Muscle layer of colon (tissue), 2 donors: Measurements from ENCODE around the gene LAMB4.
"Not testable (repeated sequence)": the region's sequence is repeated elsewhere in the genome, so short reads cannot be mapped to it uniquely, and the experiment has no call there.

ENCODE experiments used
- H3K27ac ChIP-seq: one replicate; pipeline ENCODE4 v1.7.0; 2013; ENCODE audit warnings: low read depth, mild to moderate bottlenecking, low read length, moderate library complexity
- H3K27me3 ChIP-seq, 2 donors: one replicate each; pipeline ENCODE4 v1.7.0; 2013; ENCODE audit warnings: low read length in 2 of 2, mild to moderate bottlenecking in 2 of 2; ENCODE audit not compliant: insufficient read depth in 2 of 2, control insufficient read depth in 1 of 2
- H3K36me3 ChIP-seq: one replicate; pipeline ENCODE4 v1.7.0; 2013; ENCODE audit warnings: mild to moderate bottlenecking, low read length; ENCODE audit not compliant: insufficient read depth
- H3K4me1 ChIP-seq: one replicate; pipeline ENCODE4 v1.7.0; 2013; ENCODE audit warnings: mild to moderate bottlenecking, low read length; ENCODE audit not compliant: insufficient read depth
- H3K4me3 ChIP-seq, 2 donors: one replicate each; pipeline ENCODE4 v1.7.0; 2013; ENCODE audit warnings: low read length in 2 of 2, low read depth in 1 of 2, mild to moderate bottlenecking in 1 of 2, moderate library complexity in 1 of 2
- H3K9ac ChIP-seq: one replicate; pipeline ENCODE4 v1.7.0; 2013; ENCODE audit warnings: low read length
- H3K9me3 ChIP-seq: one replicate; pipeline ENCODE4 v1.7.0; 2013; ENCODE audit warnings: mild to moderate bottlenecking, low read length
- donor health status: abdominal sarcoma.
- donor health status: Adenocarcinoma of cecum.

The LAMB4 gene

DNA sequence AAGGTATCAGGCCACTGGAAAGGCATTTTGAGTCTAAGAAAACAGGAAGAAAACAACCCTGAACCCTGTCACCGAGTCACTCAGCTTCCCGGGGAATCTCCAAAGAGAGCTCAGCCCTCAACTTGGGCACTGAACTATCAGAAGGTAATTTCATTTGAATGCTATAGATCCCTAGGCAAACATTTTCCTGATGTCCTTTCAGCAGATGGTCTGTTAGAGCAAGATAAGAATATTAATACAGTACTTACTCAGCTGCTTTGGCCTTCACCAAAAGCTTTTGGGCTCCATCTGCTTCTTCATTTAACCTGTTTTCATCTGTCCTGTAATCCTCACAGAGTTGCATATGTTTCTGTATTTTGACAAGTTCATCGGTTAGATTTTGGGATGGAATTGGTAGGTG is 93.0 kb downstream of the LAMB4 start:
- Histone ChIP-seq H3K4me3 (no peak overlapping the region), H3K9me3 (no peaks in the 10 kb centered on the region), H3K9ac (no peak overlapping the region)

DNA sequence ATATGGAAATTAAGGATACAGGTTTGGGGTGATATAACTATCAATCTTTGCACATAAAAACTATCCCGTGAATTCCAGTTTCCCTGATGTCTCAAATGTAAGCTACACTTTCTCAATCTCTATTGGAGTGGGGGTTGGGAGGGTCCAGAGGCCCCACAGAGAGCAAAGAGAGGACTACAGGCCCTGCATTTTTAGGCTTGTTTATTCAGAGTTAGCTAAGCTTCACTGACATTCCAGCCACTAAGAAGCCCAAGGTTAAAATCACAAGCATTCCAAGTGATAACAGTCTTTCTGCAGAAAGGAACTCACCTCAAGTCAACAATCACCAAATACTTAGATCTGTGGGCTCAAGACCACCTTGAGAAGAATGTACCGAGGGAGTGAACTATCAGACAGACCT is 95.6 kb downstream of the LAMB4 start:
- no peaks in the 10 kb centered on the region for H3K4me1 ChIP-seq
- no peak overlapping the region for H3K4me3 ChIP-seq
- H3K27me3 ChIP-seq = no peaks in the 10 kb centered on the region
- H3K9ac ChIP-seq = no peak overlapping the region
- no peak overlapping the region for H3K27ac ChIP-seq
- no peaks in the 10 kb centered on the region for H3K9me3 ChIP-seq
- H3K36me3 ChIP-seq = no peaks in the 10 kb centered on the region

More for the DNA sequence above, 93.0 kb downstream of the LAMB4 start:
- Histone ChIP-seq H3K27ac (no peak overlapping the region), H3K27me3 (no peaks in the 10 kb centered on the region), H3K36me3 (no peaks in the 10 kb centered on the region), H3K4me1 (no peaks in the 10 kb centered on the region)

DNA sequence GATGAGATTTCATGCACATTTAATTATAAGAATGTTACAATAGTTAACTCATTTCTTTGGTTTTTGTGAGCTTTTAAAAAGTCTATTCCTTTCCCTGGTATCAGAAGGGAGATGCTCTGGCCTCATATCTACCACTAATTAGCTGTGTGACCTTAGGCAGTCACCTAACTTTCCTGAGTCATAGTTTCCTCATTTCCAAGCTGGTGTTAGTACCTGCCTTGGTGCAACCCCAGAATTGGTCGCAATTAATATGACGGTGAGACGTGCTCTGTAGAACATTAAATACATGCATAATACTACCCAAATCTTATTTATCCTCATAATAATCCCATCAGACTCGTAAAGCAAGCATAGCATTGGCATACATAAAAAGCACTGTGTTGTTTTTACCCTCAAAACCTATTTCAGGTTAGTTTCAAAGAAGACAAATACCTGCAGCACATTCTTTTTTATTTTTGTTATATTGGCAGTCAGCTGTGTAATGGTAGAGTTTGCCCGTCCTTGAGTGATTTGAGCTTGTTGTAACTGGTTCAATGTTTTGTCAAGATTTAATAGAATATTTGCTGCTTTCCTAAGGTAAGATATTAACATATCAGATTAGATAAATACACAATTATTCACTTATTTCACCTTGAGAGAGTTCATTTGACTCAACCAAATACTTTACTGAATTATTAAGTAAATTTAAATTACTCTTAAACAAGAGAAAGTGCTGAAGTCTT is 96.2 kb downstream of the LAMB4 start:
- Histone ChIP-seq H3K4me3 (no peak overlapping the region), H3K27ac (no peak overlapping the region), H3K4me1 (no peaks in the 10 kb centered on the region), H3K9me3 (no peaks in the 10 kb centered on the region), H3K36me3 (no peaks in the 10 kb centered on the region), H3K9ac (no peak overlapping the region), H3K27me3 (no peaks in the 10 kb centered on the region)

DNA sequence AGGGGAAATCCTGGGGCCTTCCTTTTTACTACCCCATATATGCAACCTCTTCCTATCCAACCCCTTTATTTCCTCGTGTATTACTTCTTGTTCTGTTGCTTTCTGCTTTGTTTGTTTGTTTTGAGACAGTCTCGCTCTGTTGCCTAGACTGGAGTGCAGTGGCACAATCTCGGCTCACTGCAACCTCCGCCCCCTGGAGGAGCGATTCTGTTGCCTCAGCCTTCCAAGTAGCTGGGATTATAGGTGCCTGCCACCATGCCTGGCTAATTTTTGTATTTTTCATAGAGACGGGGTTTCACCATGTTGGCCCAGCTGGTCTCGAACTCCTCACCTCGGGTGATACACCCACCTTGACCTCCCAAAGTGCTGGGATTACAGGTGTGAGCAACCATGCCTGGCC is 96.9 kb downstream of the LAMB4 start:
- H3K9me3 ChIP-seq, H3K4me1 ChIP-seq, H3K36me3 ChIP-seq, H3K4me3 ChIP-seq, H3K9ac ChIP-seq, H3K27ac ChIP-seq, H3K27me3 ChIP-seq: not testable (repeated sequence)

DNA sequence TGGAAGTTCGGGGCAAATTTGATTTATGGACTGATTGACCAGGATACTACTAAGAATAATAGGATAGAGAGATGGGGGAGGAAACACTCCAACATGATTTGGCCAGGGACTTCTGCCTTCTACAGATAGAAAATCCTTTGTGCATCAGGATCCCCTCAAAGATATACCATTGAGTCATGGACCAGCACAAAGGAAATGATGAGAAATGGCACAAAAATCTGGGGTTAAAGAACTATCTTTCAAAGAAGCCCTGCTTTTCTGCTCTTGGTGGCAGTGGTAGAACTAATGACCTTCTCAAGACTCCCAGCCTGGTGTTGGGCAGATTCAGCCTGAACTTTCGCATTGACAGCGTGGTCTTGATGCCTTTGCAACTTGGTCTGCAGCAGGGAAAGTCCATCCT is 99.6 kb downstream of the LAMB4 start:
- no peak overlapping the region for H3K27ac ChIP-seq
- no peaks in the 10 kb centered on the region for H3K9me3 ChIP-seq
- no peaks in the 10 kb centered on the region for H3K36me3 ChIP-seq
- no peak overlapping the region for H3K9ac ChIP-seq
- peaks cover 8% of the 10 kb centered on the region for H3K4me1 ChIP-seq
- H3K4me3 ChIP-seq = no peak overlapping the region
- no peaks in the 10 kb centered on the region for H3K27me3 ChIP-seq

DNA sequence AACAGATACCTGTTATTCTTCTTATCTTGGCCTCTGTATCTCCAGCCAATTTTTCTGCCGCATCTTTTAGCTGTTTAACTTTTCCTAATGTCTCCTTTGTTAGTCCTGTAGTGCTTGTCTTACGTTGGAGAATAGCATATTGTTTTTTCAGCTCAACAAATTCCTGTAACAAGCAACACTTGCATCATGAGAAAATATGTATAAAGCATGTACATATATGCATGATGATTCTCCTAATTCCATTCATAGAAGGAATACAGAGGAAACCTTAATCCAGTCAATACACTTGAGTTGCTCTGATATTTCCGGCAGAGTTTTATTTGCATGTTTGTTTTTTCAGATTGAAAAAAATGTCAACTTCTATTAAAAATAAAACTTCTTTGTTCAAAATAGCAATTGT is 101.1 kb downstream of the LAMB4 start:
- H3K9ac ChIP-seq = no peak overlapping the region
- H3K4me3 ChIP-seq = no peak overlapping the region
- H3K4me1 ChIP-seq = peaks cover 8% of the 10 kb centered on the region
- no peaks in the 10 kb centered on the region for H3K36me3 ChIP-seq
- no peak overlapping the region for H3K27ac ChIP-seq
- H3K27me3 ChIP-seq = no peaks in the 10 kb centered on the region
- no peaks in the 10 kb centered on the region for H3K9me3 ChIP-seq

DNA sequence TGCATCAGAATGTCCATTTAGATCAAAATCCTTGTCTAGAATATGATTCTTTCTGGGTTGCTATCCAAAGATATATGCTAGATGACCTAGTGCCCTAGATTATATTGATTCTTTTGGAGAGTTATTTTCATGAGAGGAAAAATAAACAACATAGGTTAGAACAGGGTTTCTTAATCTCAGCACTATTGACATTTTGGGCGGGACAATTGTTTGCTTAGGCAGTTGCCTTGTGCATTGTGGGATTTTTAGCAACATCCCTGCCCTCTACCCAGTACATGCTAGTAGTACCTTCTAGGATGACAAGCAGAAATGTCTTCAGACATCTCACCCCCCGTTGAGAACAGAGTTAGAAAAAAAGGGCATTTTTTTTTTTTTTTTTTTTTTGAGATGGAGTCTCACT is 102.0 kb downstream of the LAMB4 start:
- Histone ChIP-seq H3K9me3 (no peaks in the 10 kb centered on the region), H3K9ac (no peak overlapping the region), H3K4me3 (no peak overlapping the region), H3K4me1 (peaks cover 8% of the 10 kb centered on the region), H3K27ac (no peak overlapping the region), H3K27me3 (no peaks in the 10 kb centered on the region), H3K36me3 (no peaks in the 10 kb centered on the region)

DNA sequence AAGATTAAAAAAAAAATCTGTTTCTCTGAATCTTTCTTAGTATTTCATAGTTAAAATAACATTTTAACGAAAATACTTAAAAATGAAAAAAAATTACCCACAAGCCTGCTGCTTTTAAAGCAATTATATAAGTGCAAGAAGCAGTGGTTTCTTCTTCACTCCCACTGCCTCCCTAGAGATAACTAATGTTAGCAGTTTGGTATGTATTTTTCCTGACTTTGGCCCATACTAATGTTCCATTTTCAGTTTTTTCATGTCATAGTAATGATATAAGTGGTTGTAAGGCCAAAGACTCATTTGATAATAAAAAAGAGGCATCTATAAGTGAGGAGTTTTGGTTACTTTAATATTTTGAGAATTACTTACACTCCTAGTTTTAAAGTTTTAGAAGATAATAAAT is 102.9 kb downstream of the LAMB4 start:
- no peaks in the 10 kb centered on the region for H3K36me3 ChIP-seq
- no peak overlapping the region for H3K4me3 ChIP-seq
- H3K9me3 ChIP-seq = no peaks in the 10 kb centered on the region
- no peaks in the 10 kb centered on the region for H3K27me3 ChIP-seq
- no peak overlapping the region for H3K27ac ChIP-seq
- H3K9ac ChIP-seq = no peak overlapping the region
- H3K4me1 ChIP-seq = peaks cover 8% of the 10 kb centered on the region

DNA sequence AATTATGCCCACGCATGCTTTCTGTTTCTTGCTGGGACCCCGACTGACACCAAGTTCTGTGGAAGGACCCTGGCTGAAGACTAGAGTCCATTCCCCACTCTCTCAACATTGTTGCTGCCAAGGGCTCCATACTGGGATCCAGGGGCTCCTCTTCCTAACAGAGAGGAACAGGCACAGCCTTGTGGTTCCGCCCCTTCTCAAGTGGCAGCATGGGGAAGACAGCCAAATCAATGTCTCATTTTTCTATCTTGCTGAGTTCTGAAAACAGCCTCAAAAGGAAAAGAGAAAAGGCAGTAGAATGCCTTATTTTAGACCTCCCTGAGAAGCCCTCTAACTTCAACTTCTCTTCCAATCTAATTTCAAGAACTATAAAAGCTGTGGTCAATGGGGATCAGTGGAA is 103.5 kb downstream of the LAMB4 start:
- Histone ChIP-seq H3K4me3 (no peak overlapping the region), H3K9ac (no peak overlapping the region), H3K4me1 (peaks cover 8% of the 10 kb centered on the region), H3K9me3 (no peaks in the 10 kb centered on the region), H3K27ac (no peak overlapping the region), H3K27me3 (no peaks in the 10 kb centered on the region), H3K36me3 (no peaks in the 10 kb centered on the region)

DNA sequence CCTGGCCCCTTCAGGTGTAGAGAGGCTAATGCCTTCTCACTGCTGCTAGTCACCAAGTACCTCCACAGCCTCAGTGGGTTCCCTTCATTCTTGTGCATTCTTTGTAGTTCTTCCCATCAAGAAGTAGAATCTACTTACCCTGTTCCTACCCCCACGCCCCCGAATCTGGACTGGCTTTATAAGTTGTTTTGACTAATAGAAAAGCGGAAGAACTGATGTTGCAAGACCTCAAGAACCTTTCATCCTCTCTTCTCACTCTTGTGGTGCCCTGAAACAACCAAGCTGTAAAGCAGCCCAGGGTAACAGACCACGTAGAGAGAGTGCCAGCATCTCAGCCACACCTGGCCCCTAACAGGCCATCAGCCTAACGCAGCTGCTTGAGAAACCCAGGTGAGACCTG is 104.0 kb downstream of the LAMB4 start:
- Histone ChIP-seq H3K9ac (no peak overlapping the region), H3K27me3 (no peaks in the 10 kb centered on the region), H3K4me1 (peaks cover 8% of the 10 kb centered on the region), H3K9me3 (no peaks in the 10 kb centered on the region), H3K4me3 (no peak overlapping the region), H3K36me3 (no peaks in the 10 kb centered on the region), H3K27ac (no peak overlapping the region)

DNA sequence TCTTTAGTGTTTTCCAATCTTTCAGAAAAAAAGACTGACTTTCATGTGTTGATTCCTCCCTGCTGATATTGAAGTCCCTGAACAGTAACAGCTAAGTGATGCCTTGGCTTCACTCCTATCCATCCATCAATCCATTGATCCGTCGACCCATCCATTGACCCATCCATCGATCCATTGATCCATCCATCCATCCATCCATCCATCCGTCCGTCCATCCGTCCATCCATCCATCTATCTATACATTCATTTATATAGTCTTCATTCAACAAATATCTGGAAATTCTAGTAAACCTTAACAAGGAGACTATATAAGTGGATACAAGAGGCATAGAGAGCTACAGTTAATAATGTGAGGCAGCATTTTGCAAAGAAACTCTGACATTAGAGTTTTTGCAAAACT is 105.6 kb downstream of the LAMB4 start:
- no peak overlapping the region for H3K9ac ChIP-seq
- H3K9me3 ChIP-seq = no peaks in the 10 kb centered on the region
- peaks cover 8% of the 10 kb centered on the region for H3K4me1 ChIP-seq
- H3K27ac ChIP-seq = no peak overlapping the region
- H3K36me3 ChIP-seq = no peaks in the 10 kb centered on the region
- no peaks in the 10 kb centered on the region for H3K27me3 ChIP-seq
- H3K4me3 ChIP-seq = no peak overlapping the region

DNA sequence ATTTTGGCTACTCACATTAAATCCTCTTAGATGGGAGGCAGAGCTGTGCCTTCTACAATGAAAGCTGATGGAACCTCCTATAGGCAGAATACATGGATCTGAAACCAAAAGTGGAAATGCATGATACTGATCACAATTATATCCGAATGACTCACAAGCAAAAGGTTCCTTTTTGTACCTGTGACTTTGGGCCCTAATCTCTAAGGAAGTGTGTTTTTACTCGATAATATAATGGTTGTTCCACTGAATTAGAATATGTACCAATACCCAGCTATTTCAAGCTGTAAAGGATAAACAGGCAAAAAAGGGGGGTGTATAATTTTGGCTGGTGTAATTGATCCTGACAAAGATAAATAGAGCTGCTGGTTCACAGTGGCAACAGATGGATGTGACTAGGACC is 109.6 kb downstream of the LAMB4 start:
- H3K9me3 ChIP-seq = no peaks in the 10 kb centered on the region

More for the DNA sequence above, 109.6 kb downstream of the LAMB4 start:
- Histone ChIP-seq H3K27me3 (no peaks in the 10 kb centered on the region), H3K27ac (no peak overlapping the region), H3K9ac (no peak overlapping the region), H3K36me3 (no peaks in the 10 kb centered on the region), H3K4me1 (peaks cover 21% of the 10 kb centered on the region), H3K4me3 (no peak overlapping the region)
